Right lobe of liver (tissue), 6 donors: ENCODE measurements around the gene NOB1. TPM values are rescaled to one million over a fixed set of nuclear protein-coding genes. Genes with fewer than 3 reads are reported as not detected.

ENCODE experiments used
- ATAC-seq, 4 donors: fragments of 200-7000 bp; cut with Tn5 transposase; one replicate each; pipeline ENCODE4 v1.9.1; 2020; ENCODE audit warnings: mild to moderate bottlenecking in 4 of 4, moderate library complexity in 4 of 4
- DNase-seq, 3 donors: peaks; one replicate each; pipeline ENCODE4 v3.0.0-alpha.2; 2020
- H3K27ac ChIP-seq, 3 donors: fragments of 200-600 bp; one replicate each; pipeline ENCODE4 v1.8.0; 2022
- H3K27me3 ChIP-seq, 2 donors: fragments of 200-600 bp; one replicate each; pipeline ENCODE4 v1.8.0; 2022
- H3K36me3 ChIP-seq, 4 donors: fragments of 200-600 bp; sonication (generic) in 1 of 4; one replicate each; pipeline versions ENCODE4 v1.5.1 to v1.8.0; 2017 to 2022; ENCODE audit warnings: control low read depth in 1 of 4
- H3K4me1 ChIP-seq, 4 donors: fragments of 200-600 bp; sonication (generic) in 1 of 4; one replicate each; pipeline versions ENCODE4 v1.5.1 to v1.8.0; 2017 to 2022; ENCODE audit warnings: control low read depth in 1 of 4
- H3K4me3 ChIP-seq, 3 donors: fragments of 200-600 bp; one replicate each; pipeline ENCODE4 v1.8.0; 2022
- H3K9me3 ChIP-seq, 4 donors: fragments of 200-600 bp; sonication (generic) in 1 of 4; one replicate each; pipeline versions ENCODE4 v1.5.1 to v1.8.0; 2017 to 2022; ENCODE audit warnings: control low read depth in 1 of 4
- POLR2A ChIP-seq: fragments of 450-650 bp; IDR thresholded peaks from one replicate; pipeline ENCODE4 v1.6.1; 2017; ENCODE audit warnings: antibody characterized with exemption, mild to moderate bottlenecking
- WGBS: methylation state at CpG from one replicate; pipeline ENCODE4 v1.1.6; 2018; ENCODE audit warnings: low coverage, low lambda C conversion rate; ENCODE audit not compliant: insufficient coverage; ENCODE audit errors: missing lambda C conversion rate; 5-methylcytosine and 5-hydroxymethylcytosine counted together
- intact Hi-C, 2 donors: fragments of 100-400 bp; cut with DNase I; formaldehyde crosslinking; loops; one replicate each; pipeline versions ENCODE4 v1.11.2 to v1.14.1; 2022
- total RNA-seq, 6 experiments: library from RNA; depleted of rRNA in 2 of 6; stranded (reverse); fragments of >200 nt in 2 of 6; fragmentation: NEBNext Ultra II Directional in 3 of 6; extraction: Animal tissue kit (Norgen Biotek cat#: 25700) in 3 of 6; gene quantifications; one replicate each; pipeline versions ENCODE4 v1.1.0 to v1.2.4, GENCODE V29; 2016 to 2023
- TF ChIP-seq, protein P1 (sequence below), 4 donors: fragments of 200-600 bp in 3 of 4; fragments of 450-650 bp in 1 of 4; IDR thresholded peaks; one replicate each; pipeline versions ENCODE4 v1.5.1 to v1.8.0; 2016 to 2022; ENCODE audit warnings: antibody characterized with exemption in 4 of 4, mild to moderate bottlenecking in 2 of 4
- donor health status: DM: no; HTN: yes; CAD: no.
- donor health status: DM: no; HTN: no; CAD: no.
- donor health status: DM: no; HTN: no; CAD: no.
- donor health status: DM: no; HTN: yes; CAD: no.
- donor health status: DM: no; HTN: yes; CAD: no.

Gene NOB1
- total RNA-seq, 6 experiments from 2014 or later = 15.5 to 19.5 (median 16.6) TPM

DNA sequence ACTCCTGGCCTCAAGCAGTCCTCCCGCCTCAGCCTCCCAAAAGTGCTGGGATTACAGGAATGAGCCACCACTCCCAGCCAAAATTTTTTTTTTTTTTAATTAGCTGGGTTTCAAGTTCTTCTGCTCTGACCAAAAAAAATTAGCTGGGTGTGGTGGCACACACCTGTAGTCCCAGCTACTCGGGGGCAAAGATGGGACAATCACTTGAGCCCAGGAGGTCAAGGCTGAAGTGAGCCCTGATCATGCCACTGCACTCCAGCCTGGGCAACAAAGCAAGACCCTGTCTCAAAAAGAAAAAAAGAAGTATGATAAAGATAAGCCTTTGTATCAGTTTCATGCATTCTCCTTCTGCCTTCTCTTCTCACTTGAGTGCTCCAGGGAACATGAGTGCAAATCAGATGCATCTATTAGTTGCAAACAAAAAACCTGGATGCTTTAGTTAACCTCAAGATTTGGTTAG is 30.3 kb downstream of the NOB1 start:
- H3K4me3 ChIP-seq = no peak overlapping the region
- DNase-seq (no peak), ATAC-seq (no peak)
- TF ChIP-seq, protein P1, sequence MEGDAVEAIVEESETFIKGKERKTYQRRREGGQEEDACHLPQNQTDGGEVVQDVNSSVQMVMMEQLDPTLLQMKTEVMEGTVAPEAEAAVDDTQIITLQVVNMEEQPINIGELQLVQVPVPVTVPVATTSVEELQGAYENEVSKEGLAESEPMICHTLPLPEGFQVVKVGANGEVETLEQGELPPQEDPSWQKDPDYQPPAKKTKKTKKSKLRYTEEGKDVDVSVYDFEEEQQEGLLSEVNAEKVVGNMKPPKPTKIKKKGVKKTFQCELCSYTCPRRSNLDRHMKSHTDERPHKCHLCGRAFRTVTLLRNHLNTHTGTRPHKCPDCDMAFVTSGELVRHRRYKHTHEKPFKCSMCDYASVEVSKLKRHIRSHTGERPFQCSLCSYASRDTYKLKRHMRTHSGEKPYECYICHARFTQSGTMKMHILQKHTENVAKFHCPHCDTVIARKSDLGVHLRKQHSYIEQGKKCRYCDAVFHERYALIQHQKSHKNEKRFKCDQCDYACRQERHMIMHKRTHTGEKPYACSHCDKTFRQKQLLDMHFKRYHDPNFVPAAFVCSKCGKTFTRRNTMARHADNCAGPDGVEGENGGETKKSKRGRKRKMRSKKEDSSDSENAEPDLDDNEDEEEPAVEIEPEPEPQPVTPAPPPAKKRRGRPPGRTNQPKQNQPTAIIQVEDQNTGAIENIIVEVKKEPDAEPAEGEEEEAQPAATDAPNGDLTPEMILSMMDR (IDR thresholded peaks at IDR 0.05) = no peak
- no peak for TF ChIP-seq POLR2A
- no peaks in the 10 kb centered on the region for H3K9me3 ChIP-seq
- intact Hi-C loops = no loop called here
- no peaks in the 10 kb centered on the region for H3K4me1 ChIP-seq
- no peaks in the 10 kb centered on the region for H3K27me3 ChIP-seq
- 100% methylated on average over 1 of the region's 2 CpGs for WGBS
- no peak overlapping the region for H3K27ac ChIP-seq
- no peaks in the 10 kb centered on the region for H3K36me3 ChIP-seq

GRCh38 chr16:69721441-69721957 is 33.2 kb downstream of the NOB1 start:
- WGBS = 87% methylated on average over 4 of the region's 6 CpGs
- Histone ChIP-seq H3K27ac (no peak overlapping the region), H3K4me1 (no peaks in the 10 kb centered on the region), H3K9me3 (no peaks in the 10 kb centered on the region), H3K4me3 (no peak overlapping the region), H3K36me3 (no peaks in the 10 kb centered on the region), H3K27me3 (no peaks in the 10 kb centered on the region)
- TF ChIP-seq, protein P1 (IDR thresholded peaks at IDR 0.05) = no peak
- TF ChIP-seq POLR2A = no peak
- ATAC-seq (no peak), DNase-seq (no peak)
- intact Hi-C loops = no loop called here

DNA sequence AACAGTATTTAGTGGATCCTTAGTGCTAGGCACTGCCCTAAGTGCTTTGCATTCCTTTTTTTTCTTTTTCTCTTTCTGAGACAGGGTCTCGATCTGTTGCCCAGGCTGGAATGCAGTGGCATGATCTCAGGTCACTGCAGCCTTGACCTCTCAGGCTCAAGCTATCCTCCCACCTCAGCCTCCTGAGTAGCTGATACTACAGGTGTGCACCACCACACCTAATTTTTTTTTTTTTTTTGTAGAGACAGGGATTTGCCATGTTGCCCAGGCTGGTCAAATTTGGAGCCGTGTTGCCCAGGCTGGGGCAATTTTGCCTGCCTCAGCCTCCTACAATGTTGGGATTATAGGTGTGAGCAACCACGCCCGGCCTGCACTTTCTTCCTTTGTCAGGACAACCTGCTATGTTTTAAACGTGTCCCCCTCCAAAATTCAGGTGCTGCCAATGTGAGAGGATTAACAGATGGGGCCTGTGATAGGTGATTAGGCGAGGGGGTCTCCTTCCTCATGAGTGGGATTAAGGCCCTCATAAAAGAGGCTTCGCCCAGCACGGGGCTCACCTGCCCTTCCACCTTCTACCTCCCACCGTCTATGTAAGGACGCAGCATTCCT is 33.8 kb downstream of the NOB1 start:
- H3K27me3 ChIP-seq = no peaks in the 10 kb centered on the region
- H3K9me3 ChIP-seq = no peaks in the 10 kb centered on the region
- H3K27ac ChIP-seq = no peak overlapping the region
- H3K36me3 ChIP-seq = no peaks in the 10 kb centered on the region
- no peak overlapping the region for H3K4me3 ChIP-seq
- WGBS = 83% methylated on average over 5 of the region's 10 CpGs
- DNase-seq (no peak), ATAC-seq (no peak)
- TF ChIP-seq POLR2A = no peak
- TF ChIP-seq, protein P1 (IDR thresholded peaks at IDR 0.05) = no peak
- no peaks in the 10 kb centered on the region for H3K4me1 ChIP-seq
- intact Hi-C loops = no loop called here

DNA sequence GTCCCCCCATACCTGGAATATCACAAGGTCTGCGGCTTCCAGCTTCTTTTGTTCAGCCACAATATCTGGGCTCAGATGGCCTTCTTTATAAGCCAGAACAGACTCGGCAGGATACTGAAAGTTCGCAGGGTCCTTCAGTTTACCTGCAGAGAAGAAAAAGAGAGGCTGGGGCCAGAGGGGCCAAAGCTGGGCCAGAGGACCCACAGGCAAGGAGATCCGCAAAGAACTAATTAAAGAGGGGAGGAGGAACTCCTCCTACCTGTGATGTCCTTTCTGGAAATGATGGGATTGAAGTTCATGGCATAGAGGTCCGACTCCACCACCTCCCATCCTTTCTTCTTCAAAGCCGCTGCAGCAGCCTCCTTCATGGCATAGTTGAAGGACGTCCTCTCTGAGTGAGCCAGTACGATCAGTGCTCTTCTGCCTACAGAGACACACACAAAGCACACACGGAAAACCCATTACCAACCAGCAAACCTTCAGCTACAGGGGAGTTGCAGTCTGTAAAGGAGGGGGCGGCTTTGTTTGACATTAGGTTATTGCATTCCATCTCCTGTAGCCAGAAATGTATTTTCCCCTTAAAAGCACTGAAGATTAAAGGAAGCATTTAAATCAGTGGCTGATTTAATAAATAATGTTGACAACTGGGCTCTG is 36.5 kb downstream of the NOB1 start:
- Histone ChIP-seq H3K9me3 (no peaks in the 10 kb centered on the region), H3K4me3 (no peak overlapping the region), H3K36me3 (peaks cover 0 to 2% (median 0%) of the 10 kb centered on the region in 4 donors), H3K4me1 (peaks cover 0 to 11% (median 0%) of the 10 kb centered on the region in 4 donors), H3K27me3 (no peaks in the 10 kb centered on the region), H3K27ac (no peak overlapping the region)
- DNase-seq = no peak
- WGBS = 93% methylated on average over 6 of the region's 10 CpGs
- ATAC-seq = no peak
- intact Hi-C loops = no loop called here
- no peak for TF ChIP-seq POLR2A
- TF ChIP-seq, protein P1 (IDR thresholded peaks at IDR 0.05) = no peak
